Astrocyte of the cerebellum (primary cell): ENCODE data around the gene ZNF846.

ENCODE experiments used
- DNase-seq: peaks from one replicate; pipeline ENCODE4 v3.0.0-alpha.2; 2011; ENCODE audit warnings: low read depth
- H3K4me3 ChIP-seq: 2 replicates; pipeline ENCODE4 v1.5.1; 2011; ENCODE audit warnings: mild to moderate bottlenecking, low read depth, low read length, moderate library complexity
- in situ Hi-C: cut with HindIII; loops from 2 replicates; pipeline ENCODE4 v1.10.0; 2017; ENCODE audit warnings: low sequenced_read_pairs
- TF ChIP-seq, protein P1 (sequence below): IDR thresholded peaks from 2 replicates; pipeline ENCODE4 v1.5.1; 2012; ENCODE audit warnings: low read length, low read depth, moderate library complexity, mild to moderate bottlenecking; ENCODE audit errors: missing control alignments

The ZNF846 gene

DNA sequence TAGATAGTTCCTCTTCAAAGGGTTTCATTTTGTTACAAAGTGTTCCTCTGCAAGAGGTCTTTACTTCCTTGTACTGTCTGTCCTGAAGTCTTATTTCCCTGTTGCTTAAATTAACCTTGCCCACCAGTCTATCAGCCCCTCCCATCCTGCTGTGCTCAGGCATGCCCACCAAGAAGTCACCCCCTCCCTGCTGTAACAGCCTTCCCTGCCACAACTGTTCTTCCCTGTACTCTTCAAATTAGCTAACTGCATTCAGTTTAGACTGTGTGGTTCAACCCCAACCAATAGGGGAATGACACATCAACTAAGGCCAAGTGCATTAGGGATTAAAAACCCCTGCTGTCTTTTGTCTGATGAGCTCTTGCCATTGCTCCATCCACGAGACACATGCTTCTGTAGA lies 59.2 kb downstream of the ZNF846 start:
- no peak for DNase-seq

DNA sequence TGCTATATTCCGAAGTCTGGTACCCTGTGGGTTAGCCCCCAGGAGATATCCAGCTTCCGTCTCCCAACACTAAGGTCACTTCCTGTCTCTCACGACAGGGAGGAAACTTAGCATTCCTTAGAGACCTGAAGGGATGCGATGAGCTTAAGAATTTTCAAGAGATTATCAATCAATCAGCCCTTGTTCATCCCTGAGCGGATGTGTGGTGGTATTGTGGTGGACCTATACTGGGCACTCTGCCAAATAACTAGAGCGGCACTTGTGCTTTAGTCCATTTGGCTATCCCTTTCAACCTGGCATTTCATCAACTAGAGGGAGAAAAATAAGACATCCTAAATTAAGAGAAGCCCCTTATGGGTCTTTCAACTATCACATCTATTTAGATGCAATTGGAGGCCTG lies 62.7 kb downstream of the ZNF846 start:
- no peak overlapping the region for H3K4me3 ChIP-seq
- no peak for DNase-seq
- in situ Hi-C loops: no loop called here
- TF ChIP-seq, protein P1, sequence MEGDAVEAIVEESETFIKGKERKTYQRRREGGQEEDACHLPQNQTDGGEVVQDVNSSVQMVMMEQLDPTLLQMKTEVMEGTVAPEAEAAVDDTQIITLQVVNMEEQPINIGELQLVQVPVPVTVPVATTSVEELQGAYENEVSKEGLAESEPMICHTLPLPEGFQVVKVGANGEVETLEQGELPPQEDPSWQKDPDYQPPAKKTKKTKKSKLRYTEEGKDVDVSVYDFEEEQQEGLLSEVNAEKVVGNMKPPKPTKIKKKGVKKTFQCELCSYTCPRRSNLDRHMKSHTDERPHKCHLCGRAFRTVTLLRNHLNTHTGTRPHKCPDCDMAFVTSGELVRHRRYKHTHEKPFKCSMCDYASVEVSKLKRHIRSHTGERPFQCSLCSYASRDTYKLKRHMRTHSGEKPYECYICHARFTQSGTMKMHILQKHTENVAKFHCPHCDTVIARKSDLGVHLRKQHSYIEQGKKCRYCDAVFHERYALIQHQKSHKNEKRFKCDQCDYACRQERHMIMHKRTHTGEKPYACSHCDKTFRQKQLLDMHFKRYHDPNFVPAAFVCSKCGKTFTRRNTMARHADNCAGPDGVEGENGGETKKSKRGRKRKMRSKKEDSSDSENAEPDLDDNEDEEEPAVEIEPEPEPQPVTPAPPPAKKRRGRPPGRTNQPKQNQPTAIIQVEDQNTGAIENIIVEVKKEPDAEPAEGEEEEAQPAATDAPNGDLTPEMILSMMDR: no peak

More for the DNA sequence above, 59.2 kb downstream of the ZNF846 start:
- H3K4me3 ChIP-seq: no peak overlapping the region
- in situ Hi-C loops: no loop called here
- TF ChIP-seq, protein P1: no peak

DNA sequence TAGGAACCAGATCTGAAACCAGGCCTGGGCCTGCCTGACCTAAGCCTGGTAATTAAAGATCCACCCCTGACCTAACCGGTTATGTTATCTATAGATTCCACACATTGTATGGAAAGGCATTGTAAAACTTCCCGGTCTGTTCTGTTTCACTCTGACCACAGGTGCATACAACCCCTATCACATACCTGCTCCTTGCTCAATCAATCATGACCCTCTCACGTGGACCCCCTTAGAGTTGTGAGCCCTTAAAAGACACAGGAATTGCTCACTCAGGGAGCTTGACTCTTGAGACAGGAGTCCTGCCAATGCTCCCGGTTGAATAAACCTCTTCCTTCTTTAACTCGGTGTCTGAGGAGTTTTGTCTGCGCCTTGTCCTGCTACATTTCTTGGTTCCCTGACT lies 66.4 kb downstream of the ZNF846 start:
- no peak overlapping the region for H3K4me3 ChIP-seq
- no peak for DNase-seq
- TF ChIP-seq, protein P1: no peak
- in situ Hi-C loops: no loop called here
